ENCODE data around the gene HPCA.

DNA sequence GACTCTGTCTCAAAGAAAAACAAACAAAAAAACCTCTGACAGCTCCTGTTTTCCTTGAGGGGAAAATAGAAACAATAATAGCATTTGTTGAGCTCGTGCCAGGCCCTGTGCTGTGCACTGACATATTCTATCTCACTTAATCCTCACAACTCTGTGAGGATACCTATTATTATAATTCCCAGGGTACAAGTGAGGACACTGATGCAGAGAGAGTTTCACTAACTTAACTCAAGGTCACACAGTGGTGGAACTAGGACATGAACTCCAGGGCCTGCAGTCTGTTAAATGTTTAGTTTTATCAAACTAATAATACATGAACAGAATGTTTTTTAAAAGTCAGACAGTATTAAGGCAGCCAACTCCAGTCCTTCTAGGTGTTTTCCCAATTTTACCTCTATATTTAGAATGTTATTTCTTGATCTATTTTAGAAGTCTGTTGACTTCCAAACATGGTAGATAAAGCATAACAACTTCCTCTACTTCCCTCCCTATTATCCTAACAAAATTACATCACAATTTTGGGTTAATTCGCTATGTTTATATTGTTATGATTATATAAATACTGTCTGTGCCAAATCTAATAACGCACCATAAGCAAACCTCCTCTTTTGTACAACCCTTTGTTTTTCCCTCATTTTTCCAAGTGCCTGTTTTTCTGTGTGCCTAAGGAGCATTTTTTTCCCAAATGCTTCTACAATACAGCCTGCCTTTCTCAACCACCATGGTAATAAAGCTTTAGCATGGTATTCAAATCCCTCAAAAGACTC, 20.5 kb upstream of the HPCA start:
- TF ChIP-seq CTCF (IDR thresholded peaks at IDR 0.05; ENCODE audit: insufficient read depth, low read length, poor library complexity, severe bottlenecking) (no peak), EZH2phosphoT487 (conservative IDR thresholded peaks at IDR 0.05; ENCODE audit: low read length) (no peak)

Measured in SU-DHL-6 (cell line).